Measurements from ENCODE around the gene SRC.

Gene SRC

GRCh38 chr20:37393863-37394542 is 48.1 kb downstream of the SRC start:
- no peak for TF ChIP-seq CTCF (IDR thresholded peaks at IDR 0.05)

DNA sequence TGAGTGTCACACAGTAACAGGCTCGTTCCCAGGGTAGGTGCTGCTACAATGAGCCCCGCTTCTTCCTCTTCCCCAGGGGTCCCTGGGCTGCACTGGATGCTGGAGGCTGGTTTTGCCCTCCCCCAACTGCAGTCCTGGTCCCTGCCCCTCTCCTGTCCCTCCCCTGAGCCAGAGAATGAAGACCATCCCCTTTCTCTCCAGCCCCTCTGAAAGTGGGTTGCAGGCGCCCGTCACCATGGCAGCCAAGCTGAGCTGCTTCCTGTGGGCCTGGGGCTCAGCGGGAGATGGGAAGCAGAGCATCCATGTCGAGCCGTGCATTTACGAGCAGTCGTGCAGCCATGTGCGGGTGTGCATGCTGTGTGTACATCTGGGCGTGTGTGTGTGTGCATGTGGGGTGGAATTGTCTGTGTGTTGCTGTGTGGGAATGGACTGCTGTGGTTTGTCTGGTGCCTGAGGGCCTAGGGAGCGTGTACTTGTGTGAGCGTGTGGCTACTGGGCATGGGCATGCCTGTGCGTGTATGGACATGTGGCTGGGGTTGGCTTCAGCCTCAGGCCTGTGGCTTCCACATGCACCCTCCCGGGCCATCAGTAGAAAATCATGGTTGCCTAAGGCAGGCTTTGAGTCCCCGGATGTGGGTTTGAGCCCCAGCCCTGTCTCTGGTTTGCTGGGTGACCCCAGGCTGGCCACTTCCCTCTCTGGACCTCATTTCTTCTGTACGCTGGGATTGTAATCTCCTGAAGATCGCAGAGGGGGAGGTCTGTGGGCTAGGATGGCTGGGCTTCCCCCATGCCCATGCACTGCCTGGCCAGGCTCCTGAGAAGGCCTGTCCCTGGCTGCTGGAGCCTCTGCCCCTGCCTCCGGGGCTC is 48.8 kb downstream of the SRC start:
- TF ChIP-seq CTCF (IDR thresholded peaks at IDR 0.05): no peak

- no peak for TF ChIP-seq CTCF (IDR thresholded peaks at IDR 0.05)
Observed at GRCh38 chr20:37395410-37395797, 49.5 kb downstream of the SRC start.

- TF ChIP-seq CTCF (IDR thresholded peaks at IDR 0.05): no peak
Observed at GRCh38 chr20:37395921-37396415, 50.0 kb downstream of the SRC start.

GRCh38 chr20:37396416-37397075 is 50.6 kb downstream of the SRC start:
- no peak for TF ChIP-seq CTCF (IDR thresholded peaks at IDR 0.05)

DNA sequence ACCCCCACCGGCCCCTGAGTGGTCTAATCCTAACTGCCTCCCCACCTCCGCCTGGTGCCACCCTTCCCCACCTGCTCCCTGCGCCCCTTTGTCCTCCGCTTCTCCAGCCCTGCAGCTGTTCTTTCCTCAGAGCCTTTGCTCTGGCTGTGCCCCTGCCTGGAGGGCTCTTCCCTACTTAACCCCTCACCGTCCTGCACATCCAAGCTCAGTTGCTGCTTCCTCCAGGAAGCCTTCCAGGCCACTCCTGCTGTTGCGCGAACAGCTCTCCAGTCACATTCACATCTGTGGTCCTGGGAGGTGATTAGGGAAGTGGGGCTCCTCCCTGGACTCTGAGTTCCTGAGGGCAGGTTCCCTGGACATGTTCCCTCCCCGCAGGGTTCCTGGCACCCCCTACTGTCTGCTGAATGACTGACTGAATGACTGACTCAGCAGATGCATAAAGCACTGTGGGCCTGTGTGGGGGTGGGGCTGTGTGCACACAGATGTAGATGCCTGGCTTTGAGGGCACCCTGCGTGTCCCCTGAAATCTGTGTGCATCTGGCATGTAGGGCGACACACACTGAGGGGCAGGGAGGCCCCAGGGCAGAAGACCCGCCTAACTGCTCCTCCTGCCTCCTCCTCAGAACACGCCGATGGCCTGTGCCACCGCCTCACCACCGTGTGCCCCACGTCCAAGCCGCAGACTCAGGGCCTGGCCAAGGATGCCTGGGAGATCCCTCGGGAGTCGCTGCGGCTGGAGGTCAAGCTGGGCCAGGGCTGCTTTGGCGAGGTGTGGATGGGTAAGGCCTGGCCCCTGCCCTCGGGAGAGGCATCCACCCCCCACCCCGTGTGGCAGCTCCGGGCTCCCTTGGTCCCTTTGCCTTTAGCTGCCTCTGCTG is 51.4 kb downstream of the SRC start:
- no peak for TF ChIP-seq CTCF (IDR thresholded peaks at IDR 0.05)

All from LNCAP (cell line).